IMR-90 (cell line): ENCODE measurements around the gene ZDHHC8. TPM values are rescaled to one million over a fixed set of nuclear protein-coding genes. Genes with fewer than 3 reads are reported as not detected.

Experiments used
- ATAC-seq: fragments of 200-7000 bp; cut with Tn5 transposase; 2 replicates; pipeline ENCODE4 v1.9.1; 2020; ENCODE audit warnings: low read depth, mild to moderate bottlenecking, moderate library complexity
- BruUV-seq: library from RNA; stranded (reverse); fragments of 400-500 nt; replicated peaks from 2 replicates; lab custom pipeline; 2021; lab: Mats Ljungman, UMichigan
- CTCF ChIA-PET: fragments of 300-600 bp; formaldehyde crosslinking; extraction: SDS; loops from one replicate; lab custom pipeline; 2021; ENCODE audit warnings: antibody characterized with exemption; lab: Yijun Ruan, JAX
- POLR2A ChIA-PET: fragments of 300-600 bp; sonication (Branson Sonifier 250); formaldehyde crosslinking; loops from one replicate; lab custom pipeline; 2022; ENCODE audit warnings: antibody characterized with exemption; ENCODE audit not compliant: unreplicated experiment; lab: Charles Lee
- DNase-seq: peaks from one replicate; pipeline ENCODE4 v3.0.0; 2013
- H2AFZ ChIP-seq: replicated peaks from 2 replicates; pipeline ENCODE3; 2013; ENCODE audit warnings: low read length, mild to moderate bottlenecking; ENCODE audit not compliant: poor library complexity
- H2AK5ac ChIP-seq: 2 replicates; pipeline ENCODE4 v1.6.1; 2013; ENCODE audit warnings: low read depth, low read length, inconsistent platforms
- H2AK9ac ChIP-seq: replicated peaks from 2 replicates; pipeline ENCODE3; 2013; ENCODE audit warnings: mild to moderate bottlenecking, low read depth, low read length, moderate library complexity; ENCODE audit not compliant: poor library complexity
- H2BK120ac ChIP-seq: 2 replicates; pipeline ENCODE4 v1.6.1; 2013; ENCODE audit warnings: low read depth, low read length, inconsistent platforms
- H2BK15ac ChIP-seq: 3 replicates; pipeline ENCODE4 v1.6.1; 2013; ENCODE audit warnings: low read depth, low read length, inconsistent platforms
- H2BK20ac ChIP-seq: 2 replicates; pipeline ENCODE4 v1.6.1; 2013; ENCODE audit warnings: low read depth, mild to moderate bottlenecking, inconsistent platforms, low read length, moderate library complexity
- H2BK5ac ChIP-seq: 2 replicates; pipeline ENCODE4 v1.6.1; 2013; ENCODE audit warnings: mild to moderate bottlenecking, low read depth, low read length, inconsistent platforms; ENCODE audit not compliant: poor library complexity, severe bottlenecking
- H3K14ac ChIP-seq: replicated peaks from 2 replicates; pipeline ENCODE4 v1.6.1; 2013; ENCODE audit warnings: low read depth, low read length, inconsistent platforms
- H3K18ac ChIP-seq: 2 replicates; pipeline ENCODE4 v1.6.1; 2013; ENCODE audit warnings: low read depth, low read length, control low read depth
- H3K23ac ChIP-seq: 2 replicates; pipeline ENCODE4 v1.6.1; 2013; ENCODE audit warnings: low read depth, low read length, inconsistent platforms
- H3K27ac ChIP-seq: 2 replicates; pipeline ENCODE4 v1.5.1; 2013; ENCODE audit warnings: mild to moderate bottlenecking, control low read depth, low read length; ENCODE audit not compliant: insufficient read depth
- H3K27me3 ChIP-seq: 2 replicates; pipeline ENCODE4 v1.6.1; 2013; ENCODE audit warnings: low read length; ENCODE audit not compliant: control insufficient read depth, insufficient read depth
- H3K36me3 ChIP-seq: 2 replicates; pipeline ENCODE4 v1.6.1; 2013; ENCODE audit warnings: low read length, mixed read lengths; ENCODE audit not compliant: control insufficient read depth, insufficient read depth
- H3K4ac ChIP-seq: 2 replicates; pipeline ENCODE4 v1.6.1; 2013; ENCODE audit warnings: low read depth, low read length, inconsistent platforms
- H3K4me1 ChIP-seq: 2 replicates; pipeline ENCODE4 v1.6.1; 2013; ENCODE audit warnings: low read length, mixed read lengths; ENCODE audit not compliant: control insufficient read depth, insufficient read depth
- H3K4me2 ChIP-seq: 2 replicates; pipeline ENCODE4 v1.6.1; 2013; ENCODE audit warnings: low read depth, mild to moderate bottlenecking, control low read depth, low read length, moderate library complexity
- H3K4me3 ChIP-seq: 2 replicates; pipeline ENCODE4 v1.5.1; 2013; ENCODE audit warnings: low read depth, mild to moderate bottlenecking, control low read depth, low read length, moderate library complexity; ENCODE audit not compliant: insufficient read depth
- H3K56ac ChIP-seq: 2 replicates; pipeline ENCODE4 v1.6.1; 2013; ENCODE audit warnings: low read length, inconsistent platforms; ENCODE audit not compliant: insufficient read depth; ENCODE audit errors: extremely low read depth
- H3K79me1 ChIP-seq, 2 experiments: 2 replicates each; pipeline ENCODE4 v1.6.1; 2013; ENCODE audit warnings: low read length in 2 of 2, inconsistent platforms in 1 of 2, low read depth in 1 of 2
- H3K9ac ChIP-seq: 2 replicates; pipeline ENCODE4 v1.6.1; 2013; ENCODE audit warnings: low read depth, low read length, control low read depth
- H3K9me1 ChIP-seq: 2 replicates; pipeline ENCODE4 v1.6.1; 2013; ENCODE audit warnings: low read length, inconsistent platforms; ENCODE audit not compliant: insufficient read depth
- H3K9me3 ChIP-seq: 2 replicates; pipeline ENCODE4 v1.6.1; 2013; ENCODE audit warnings: low read length; ENCODE audit not compliant: control insufficient read depth, insufficient read depth
- H4K20me1 ChIP-seq: 2 replicates; pipeline ENCODE4 v1.6.1; 2013; ENCODE audit warnings: low read length, inconsistent platforms; ENCODE audit not compliant: insufficient read depth
- H4K5ac ChIP-seq: 2 replicates; pipeline ENCODE4 v1.6.1; 2013; ENCODE audit warnings: mild to moderate bottlenecking, low read depth, low read length, control low read depth
- H4K8ac ChIP-seq, 2 experiments: 2 replicates each; pipeline ENCODE4 v1.6.1; 2013; ENCODE audit warnings: low read depth in 2 of 2, low read length in 2 of 2, control low read depth in 1 of 2, inconsistent platforms in 1 of 2
- H4K91ac ChIP-seq: 2 replicates; pipeline ENCODE4 v1.6.1; 2013; ENCODE audit warnings: low read depth, low read length, inconsistent platforms; ENCODE audit not compliant: insufficient read depth
- BHLHE40 ChIP-seq: fragments of 150-350 bp; IDR thresholded peaks from 2 replicates; pipeline ENCODE4 v1.6.1; 2016; ENCODE audit warnings: mild to moderate bottlenecking, low read depth, low read length
- CEBPB ChIP-seq: IDR thresholded peaks from 2 replicates; pipeline ENCODE4 v1.6.1; 2012; ENCODE audit warnings: low read depth, low read length, improper control_type of control experiment
- FOS ChIP-seq: fragments of 150-350 bp; IDR thresholded peaks from 2 replicates; pipeline ENCODE4 v1.6.1; 2016; ENCODE audit warnings: low read depth, low read length
- MAFK ChIP-seq: IDR thresholded peaks from 2 replicates; pipeline ENCODE4 v1.6.1; 2012; ENCODE audit warnings: low read depth, low read length, improper control_type of control experiment
- MAZ ChIP-seq: IDR thresholded peaks from 2 replicates; pipeline ENCODE4 v1.6.1; 2012; ENCODE audit warnings: low read depth, mild to moderate bottlenecking, low read length, improper control_type of control experiment, moderate library complexity, borderline replicate concordance
- RCOR1 ChIP-seq: IDR thresholded peaks from 2 replicates; pipeline ENCODE4 v1.6.1; 2012; ENCODE audit warnings: mild to moderate bottlenecking, low read length, improper control_type of control experiment; ENCODE audit not compliant: insufficient replicate concordance
- RFX5 ChIP-seq: IDR thresholded peaks from 2 replicates; pipeline ENCODE4 v1.8.0; 2012; ENCODE audit warnings: low read depth, mild to moderate bottlenecking, low read length, moderate library complexity
- WGBS, 2 experiments: methylation state at CpG; one replicate each; pipeline versions ENCODE4 v1.1.5 to v1.1.7; 2013; ENCODE audit warnings: missing lambda C conversion rate in 2 of 2; ENCODE audit not compliant: insufficient read length in 1 of 2; ENCODE audit errors: extremely low coverage in 2 of 2; 5-methylcytosine and 5-hydroxymethylcytosine counted together
- dilution Hi-C: fragments of 300-500 bp; cut with HindIII; formaldehyde crosslinking; loops from one replicate; pipeline ENCODE4 v1.14.3; 2018; ENCODE audit warnings: low sequenced_read_pairs; ENCODE audit not compliant: unreplicated experiment
- in situ Hi-C: fragments of 300-500 bp; cut with MboI; formaldehyde crosslinking; loops from 3 replicates; pipeline ENCODE4 v1.14.3; 2019; ENCODE audit warnings: low sequenced_read_pairs, inconsistent platforms, mixed read lengths
- intact Hi-C: fragments of 100-400 bp; cut with micrococcal nuclease; formaldehyde crosslinking; loops from 2 replicates; pipeline ENCODE4 v1.10.0; 2022
- polyA plus RNA-seq, 3 experiments: library from polyadenylated mRNA; depleted of rRNA; stranded (reverse); fragments of >200 nt; gene quantifications; 2 replicates each; pipeline ENCODE4 v1.2.3, GENCODE V29; 2012; ENCODE audit warnings: low replicate concordance in 1 of 3
- total RNA-seq: library from RNA; depleted of rRNA; stranded (reverse); fragments of >200 nt; gene quantifications from 2 replicates; pipeline ENCODE4 v1.2.3, GENCODE V29; 2012
- TF ChIP-seq, protein P1 (sequence below): fragments of 150-350 bp; IDR thresholded peaks from 2 replicates; pipeline ENCODE4 v1.6.1; 2016; ENCODE audit warnings: low read depth, mild to moderate bottlenecking, low read length, moderate library complexity, borderline replicate concordance

ZDHHC8 gene
- total and polyA plus RNA-seq, 2 of the 4 experiments (the other 2 are of a cell fraction), result 2.5 to 72.6 TPM

DNA sequence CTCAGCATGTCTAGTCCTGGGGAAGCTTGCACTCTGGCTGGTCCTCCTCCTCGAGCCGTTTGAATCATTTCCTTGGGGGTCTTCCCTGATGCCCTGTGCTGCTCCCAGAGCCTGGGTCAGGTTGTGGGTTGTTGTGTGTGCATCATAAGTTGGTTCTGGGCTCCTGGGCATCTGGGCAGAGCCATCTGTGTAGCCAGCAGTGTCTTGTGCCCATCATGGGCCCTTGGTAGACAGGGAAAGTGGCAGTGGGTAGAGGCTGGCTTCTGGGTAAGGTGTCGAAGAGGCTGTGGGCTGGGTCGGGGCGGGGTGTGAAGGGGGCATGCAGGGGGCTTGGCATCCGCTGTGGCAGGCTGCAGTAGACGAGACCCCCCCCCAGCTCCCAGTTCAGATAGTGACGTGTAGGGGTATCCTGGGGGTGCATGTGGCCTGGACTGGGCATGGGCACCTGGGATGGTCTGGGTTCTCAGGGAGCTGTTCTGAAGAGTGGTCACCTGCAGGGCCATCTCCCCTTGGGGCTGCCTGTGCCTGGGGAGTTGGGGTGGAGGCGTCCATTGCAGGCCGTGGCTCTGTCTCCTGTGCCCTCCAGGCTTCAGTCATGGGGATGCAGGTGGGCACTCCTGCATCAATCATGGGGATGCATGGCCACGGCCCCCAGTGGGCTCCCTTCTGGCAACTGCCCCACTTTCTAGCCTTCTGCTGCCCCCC, 7.4 kb upstream of the ZDHHC8 start:
- Histone ChIP-seq H2BK20ac (no peak overlapping the region), H3K36me3 (peaks cover 64% of the 10 kb centered on the region), H3K4me2 (no peak overlapping the region), H2BK15ac (no peak overlapping the region), H3K27ac (no peak overlapping the region), H3K27me3 (no peaks in the 10 kb centered on the region), H3K14ac (no peak overlapping the region), H3K9me1 (peaks cover 6% of the 10 kb centered on the region; the same call in 1 of the 2 replicates), H3K4me1 (no peaks in the 10 kb centered on the region; the same call in 1 of the 2 replicates), H3K18ac (no peak overlapping the region), H3K9me3 (no peaks in the 10 kb centered on the region), H4K91ac (no peak overlapping the region), H3K9ac (no peak overlapping the region), H2BK120ac (no peak overlapping the region), H3K23ac (no peak overlapping the region), H4K20me1 (peaks cover 52% of the 10 kb centered on the region), H3K56ac (no peak overlapping the region), H2AFZ (no peak overlapping the region), H4K5ac (no peak overlapping the region), H3K4me3 (no peak overlapping the region), H2AK5ac (no peak overlapping the region), H2BK5ac (no peak overlapping the region), H3K4ac (no peak overlapping the region), H2AK9ac (no peak overlapping the region), H4K8ac (no peak overlapping the region), H3K79me1 (peaks cover 8 to 34% of the 10 kb centered on the region in 2 experiments)
- DNase-seq (no peak), ATAC-seq (no peak)
- dilution Hi-C loops, result no loop called here
- ChIA-PET POLR2A (no interaction called here), CTCF (no interaction called here)
- in situ Hi-C loops, result no loop called here
- no peak for TF ChIP-seq MAZ
- no peak for TF ChIP-seq MAFK
- no peak for TF ChIP-seq RCOR1
- no peak for TF ChIP-seq CEBPB
- TF ChIP-seq RFX5, result no peak
- TF ChIP-seq, protein P1, sequence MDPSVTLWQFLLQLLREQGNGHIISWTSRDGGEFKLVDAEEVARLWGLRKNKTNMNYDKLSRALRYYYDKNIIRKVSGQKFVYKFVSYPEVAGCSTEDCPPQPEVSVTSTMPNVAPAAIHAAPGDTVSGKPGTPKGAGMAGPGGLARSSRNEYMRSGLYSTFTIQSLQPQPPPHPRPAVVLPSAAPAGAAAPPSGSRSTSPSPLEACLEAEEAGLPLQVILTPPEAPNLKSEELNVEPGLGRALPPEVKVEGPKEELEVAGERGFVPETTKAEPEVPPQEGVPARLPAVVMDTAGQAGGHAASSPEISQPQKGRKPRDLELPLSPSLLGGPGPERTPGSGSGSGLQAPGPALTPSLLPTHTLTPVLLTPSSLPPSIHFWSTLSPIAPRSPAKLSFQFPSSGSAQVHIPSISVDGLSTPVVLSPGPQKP, result no peak
- TF ChIP-seq BHLHE40, result no peak
- TF ChIP-seq FOS, result no peak
- BruUV-seq, result no TSS peak
- intact Hi-C loops, result no loop called here
- WGBS, 2 experiments, result no CpG with 5 or more reads among the region's 11 CpGs
